ENCODE data around the gene CRTAP.
A peak's percentile ranks its signal among the peaks of the same experiment; 100 is the strongest.

Gene CRTAP

DNA sequence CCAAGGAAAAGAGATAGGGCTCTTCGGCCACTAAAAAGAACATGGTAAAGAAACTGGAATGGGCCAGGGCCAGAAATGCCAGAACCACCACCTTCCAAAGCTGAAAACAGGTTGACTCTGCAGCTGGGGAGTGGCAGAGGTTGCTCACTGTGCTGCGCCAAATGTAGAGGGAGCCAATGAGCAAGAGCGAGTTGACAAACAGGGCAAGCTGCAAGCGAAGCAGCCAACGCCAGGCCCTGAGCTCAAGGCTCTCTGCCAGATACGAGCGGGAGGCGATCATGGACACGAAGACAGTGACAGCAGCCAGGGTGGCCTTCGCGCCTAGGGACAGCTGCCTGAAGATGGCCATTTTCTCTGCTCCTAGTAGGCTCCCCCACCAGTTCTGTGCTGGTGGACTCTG, 20.0 kb upstream of the CRTAP start:
- no peak overlapping the region for H3K27ac ChIP-seq
- no peaks in the 10 kb centered on the region for H3K9me3 ChIP-seq
- H3K36me3 ChIP-seq, result peaks cover 0 to 38% (median 15%) of the 10 kb centered on the region in 3 donors
- intact Hi-C loops (cut with DNase I; ENCODE audit: low total_unique reads), result no loop called here
- H3K27me3 ChIP-seq, result no peaks in the 10 kb centered on the region
- no peak overlapping the region for H3K4me3 ChIP-seq
- peaks cover 0 to 32% (median 12%) of the 10 kb centered on the region in 4 donors for H3K4me1 ChIP-seq
- TF ChIP-seq, protein P1, sequence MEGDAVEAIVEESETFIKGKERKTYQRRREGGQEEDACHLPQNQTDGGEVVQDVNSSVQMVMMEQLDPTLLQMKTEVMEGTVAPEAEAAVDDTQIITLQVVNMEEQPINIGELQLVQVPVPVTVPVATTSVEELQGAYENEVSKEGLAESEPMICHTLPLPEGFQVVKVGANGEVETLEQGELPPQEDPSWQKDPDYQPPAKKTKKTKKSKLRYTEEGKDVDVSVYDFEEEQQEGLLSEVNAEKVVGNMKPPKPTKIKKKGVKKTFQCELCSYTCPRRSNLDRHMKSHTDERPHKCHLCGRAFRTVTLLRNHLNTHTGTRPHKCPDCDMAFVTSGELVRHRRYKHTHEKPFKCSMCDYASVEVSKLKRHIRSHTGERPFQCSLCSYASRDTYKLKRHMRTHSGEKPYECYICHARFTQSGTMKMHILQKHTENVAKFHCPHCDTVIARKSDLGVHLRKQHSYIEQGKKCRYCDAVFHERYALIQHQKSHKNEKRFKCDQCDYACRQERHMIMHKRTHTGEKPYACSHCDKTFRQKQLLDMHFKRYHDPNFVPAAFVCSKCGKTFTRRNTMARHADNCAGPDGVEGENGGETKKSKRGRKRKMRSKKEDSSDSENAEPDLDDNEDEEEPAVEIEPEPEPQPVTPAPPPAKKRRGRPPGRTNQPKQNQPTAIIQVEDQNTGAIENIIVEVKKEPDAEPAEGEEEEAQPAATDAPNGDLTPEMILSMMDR (IDR thresholded peaks at IDR 0.05), result no peak
- DNase-seq, result no peak

DNA sequence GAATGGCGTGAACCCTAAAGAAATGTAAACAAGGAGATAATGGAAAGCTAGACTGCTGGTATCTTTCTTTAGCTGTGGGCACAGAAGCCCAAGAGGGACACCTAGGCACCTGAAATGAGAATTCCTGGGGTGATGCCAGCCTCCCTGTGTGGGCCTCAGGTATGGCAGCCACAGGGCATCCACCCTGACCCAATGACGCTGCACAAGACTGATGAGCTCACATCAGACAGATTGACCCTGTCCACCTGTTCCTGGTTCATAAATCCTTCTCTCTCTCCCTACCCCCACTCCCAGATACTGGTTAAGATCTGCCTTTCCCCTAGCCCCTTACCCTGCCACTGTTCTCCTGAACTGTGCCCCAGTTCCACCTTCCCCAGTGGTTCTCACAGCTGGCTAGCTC, 18.4 kb upstream of the CRTAP start:
- H3K4me1 ChIP-seq, result peaks cover 0 to 32% (median 12%) of the 10 kb centered on the region in 4 donors
- no peaks in the 10 kb centered on the region for H3K9me3 ChIP-seq
- TF ChIP-seq, protein P1 (IDR thresholded peaks at IDR 0.05), result no peak
- H3K27me3 ChIP-seq, result no peaks in the 10 kb centered on the region
- H3K4me3 ChIP-seq, result peak overlapping the region; percentile 96 to 97
- no peak for DNase-seq
- peaks cover 0 to 37% (median 15%) of the 10 kb centered on the region in 3 donors for H3K36me3 ChIP-seq
- intact Hi-C loops (cut with DNase I; ENCODE audit: low total_unique reads), result no loop called here
- H3K27ac ChIP-seq, result peak overlapping the region; percentile 93 to 94

DNA sequence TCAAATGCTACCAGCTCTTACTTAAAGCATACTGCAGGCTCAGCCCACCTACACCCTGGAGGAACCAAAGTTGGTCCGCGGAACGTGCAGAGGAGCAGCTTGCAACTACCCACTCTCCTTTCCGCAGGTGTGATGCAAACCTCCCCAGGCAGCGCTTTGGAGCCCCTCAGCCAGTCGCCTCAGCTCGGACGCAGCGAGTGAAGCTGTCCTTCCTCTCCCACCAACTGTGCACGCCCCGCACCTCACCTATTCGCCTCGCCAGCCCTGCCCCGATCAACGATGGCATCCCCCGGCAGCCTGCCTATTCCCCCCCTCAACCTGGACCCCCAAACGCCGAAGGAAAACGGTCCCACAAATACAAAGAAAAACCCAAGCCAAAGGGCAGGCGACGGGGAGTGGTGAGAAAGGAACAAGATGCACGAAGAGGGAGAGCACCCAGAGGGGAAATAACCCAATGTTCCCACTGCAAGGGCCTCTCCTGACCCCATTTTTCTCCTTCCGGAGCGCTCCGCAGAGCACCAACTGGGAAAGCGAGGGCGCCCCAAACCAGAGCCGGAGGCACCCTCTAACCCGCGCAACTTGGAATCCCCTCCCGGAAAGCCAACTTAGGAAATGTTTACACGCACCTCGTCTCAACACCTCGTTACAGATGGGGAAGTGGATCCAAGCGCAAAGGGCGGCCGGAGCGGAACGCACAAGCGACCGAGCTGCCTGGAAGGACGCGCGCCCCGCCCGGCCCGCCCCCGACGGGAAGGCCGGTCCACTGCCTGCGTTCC, 17.5 kb upstream of the CRTAP start:
- DNase-seq, result peak; percentile 33 to 73
- peak overlapping the region; percentile 93 to 94 for H3K27ac ChIP-seq
- H3K27me3 ChIP-seq, result no peaks in the 10 kb centered on the region
- TF ChIP-seq, protein P1 (IDR thresholded peaks at IDR 0.05), result no peak
- no peaks in the 10 kb centered on the region for H3K9me3 ChIP-seq
- intact Hi-C loops (cut with DNase I; ENCODE audit: low total_unique reads), result no loop called here
- peaks cover 0 to 29% (median 15%) of the 10 kb centered on the region in 3 donors for H3K36me3 ChIP-seq
- H3K4me1 ChIP-seq, result peaks cover 0 to 32% (median 12%) of the 10 kb centered on the region in 4 donors
- H3K4me3 ChIP-seq, result peak overlapping the region; percentile 96 to 97

DNA sequence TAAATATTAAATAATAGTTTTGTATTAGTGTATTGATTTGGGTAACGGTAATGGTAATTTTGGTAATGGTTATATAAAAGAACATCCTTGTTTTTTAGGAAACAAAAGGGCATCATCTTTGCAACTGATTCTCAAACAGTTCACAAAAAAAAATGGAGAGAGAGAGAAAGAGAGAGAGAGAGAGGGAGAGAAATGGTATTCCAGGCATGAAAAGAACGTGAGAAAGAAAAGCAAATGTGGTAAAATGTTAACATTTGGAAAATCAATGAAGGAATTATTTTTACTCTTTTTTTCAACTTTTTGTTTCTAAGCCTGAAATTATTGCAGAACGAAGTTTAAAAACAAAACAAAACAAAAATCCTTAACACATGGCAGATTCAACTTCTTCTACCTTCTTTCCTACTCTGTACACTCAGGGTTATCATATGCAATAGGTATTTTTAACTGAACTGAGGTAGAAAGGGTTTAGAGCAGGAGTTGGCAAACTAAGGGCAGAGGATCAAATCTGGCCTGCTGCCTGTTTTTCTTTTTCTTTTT, 14.6 kb upstream of the CRTAP start:
- TF ChIP-seq, protein P1 (IDR thresholded peaks at IDR 0.05), result no peak
- intact Hi-C loops (cut with DNase I; ENCODE audit: low total_unique reads), result no loop called here
- Histone ChIP-seq H3K4me3 (no peak overlapping the region), H3K27ac (no peak overlapping the region), H3K27me3 (no peaks in the 10 kb centered on the region), H3K9me3 (no peaks in the 10 kb centered on the region), H3K36me3 (no peaks in the 10 kb centered on the region), H3K4me1 (peaks cover 0 to 15% (median 10%) of the 10 kb centered on the region in 4 donors)
- no peak for DNase-seq

DNA sequence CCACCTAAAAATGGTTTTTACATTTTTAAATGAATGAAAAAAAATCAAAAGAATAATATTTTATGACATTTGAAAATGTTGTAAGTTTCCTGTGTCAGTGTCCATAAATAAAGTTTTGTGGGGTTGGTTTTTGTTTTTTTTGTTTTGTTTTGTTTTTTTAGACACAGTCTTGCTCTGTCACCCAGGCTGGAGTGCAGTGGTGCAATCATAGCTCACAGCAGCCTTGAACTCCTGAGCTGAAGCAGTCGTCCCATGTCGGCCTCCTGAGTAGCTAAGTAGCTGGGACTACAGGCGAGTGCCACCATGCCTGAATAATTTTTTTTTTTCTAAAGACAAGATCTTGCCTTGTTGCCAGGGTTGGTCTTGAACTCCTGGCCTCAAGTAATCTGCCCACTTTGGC, 14.1 kb upstream of the CRTAP start:
- TF ChIP-seq, protein P1 (IDR thresholded peaks at IDR 0.05), result no peak
- no peak for DNase-seq
- H3K27me3 ChIP-seq, result no peaks in the 10 kb centered on the region
- H3K27ac ChIP-seq, result no peak overlapping the region
- no peak overlapping the region for H3K4me3 ChIP-seq
- peaks cover 0 to 15% (median 10%) of the 10 kb centered on the region in 4 donors for H3K4me1 ChIP-seq
- H3K9me3 ChIP-seq, result no peaks in the 10 kb centered on the region
- H3K36me3 ChIP-seq, result no peaks in the 10 kb centered on the region
- intact Hi-C loops (cut with DNase I; ENCODE audit: low total_unique reads), result no loop called here
